HepG2 (cell line): ENCODE measurements around the gene FBXO7. TPM values are rescaled to one million over a fixed set of nuclear protein-coding genes. Genes with fewer than 3 reads are reported as not detected.

Experiments used
- EP300 ChIP-seq, 3 experiments: sonication (generic) in 1 of 3; formaldehyde crosslinking in 1 of 3; IDR thresholded peaks; 2 replicates each; pipeline versions ENCODE4 v1.5.1 to v1.6.1; 2011 to 2020; ENCODE audit warnings: low read depth in 2 of 3, low read length in 2 of 3, borderline replicate concordance in 1 of 3, improper control_type of control experiment in 1 of 3, mild to moderate bottlenecking in 1 of 3, missing genetic modification reagents in 1 of 3, moderate library complexity in 1 of 3
- GZF1 ChIP-seq: sonication (generic); formaldehyde crosslinking; IDR thresholded peaks from 2 replicates; pipeline ENCODE4 v1.5.1; 2020; ENCODE audit warnings: mild to moderate bottlenecking, missing genetic modification reagents
- KLF16 ChIP-seq, 2 experiments: sonication (generic) in 1 of 2; formaldehyde crosslinking in 1 of 2; IDR thresholded peaks; 2 replicates each; pipeline versions ENCODE4 v1.6.1 to v1.8.0; 2016 to 2023; ENCODE audit warnings: missing genetic modification reagents in 2 of 2, missing compliant biosample characterization in 1 of 2
- MTF1 ChIP-seq: sonication (generic); formaldehyde crosslinking; IDR thresholded peaks from 2 replicates; pipeline ENCODE4 v1.5.0; 2020; ENCODE audit warnings: missing genetic modification reagents
- NR2F6 ChIP-seq, 2 experiments: IDR thresholded peaks; 2 replicates each; pipeline ENCODE4 v1.6.1; 2016; ENCODE audit warnings: antibody characterized with exemption in 1 of 2, mild to moderate bottlenecking in 1 of 2
- PHF21A ChIP-seq: sonication (generic); formaldehyde crosslinking; IDR thresholded peaks from 2 replicates; pipeline ENCODE4 v1.5.0; 2020; ENCODE audit warnings: mild to moderate bottlenecking, missing genetic modification reagents
- PRPF4 ChIP-seq: fragments of 200-400 bp; formaldehyde crosslinking; IDR thresholded peaks from 2 replicates; pipeline ENCODE4 v1.6.1; 2016; ENCODE audit warnings: low read length, low read depth; ENCODE audit not compliant: poor library complexity, severe bottlenecking
- SIX1 ChIP-seq: sonication (generic); formaldehyde crosslinking; IDR thresholded peaks from 2 replicates; pipeline ENCODE4 v1.4.0; 2020; ENCODE audit warnings: missing genetic modification reagents, borderline replicate concordance
- ZBTB42 ChIP-seq: sonication (generic); formaldehyde crosslinking; IDR thresholded peaks from 2 replicates; pipeline ENCODE4 v1.5.0; 2020; ENCODE audit warnings: mild to moderate bottlenecking, missing genetic modification reagents
- ZKSCAN8 ChIP-seq: IDR thresholded peaks from 2 replicates; pipeline ENCODE4 v1.6.1; 2016; ENCODE audit warnings: borderline replicate concordance, missing genetic modification reagents, missing compliant biosample characterization
- ZNF264 ChIP-seq: sonication (generic); formaldehyde crosslinking; IDR thresholded peaks from 2 replicates; pipeline ENCODE4 v1.4.0; 2020; ENCODE audit warnings: missing genetic modification reagents
- ZNF329 ChIP-seq: sonication (generic); formaldehyde crosslinking; IDR thresholded peaks from 2 replicates; pipeline ENCODE4 v1.9.0; 2021; ENCODE audit warnings: low read depth, mild to moderate bottlenecking, missing genetic modification reagents
- ZNF678 ChIP-seq: sonication (generic); formaldehyde crosslinking; IDR thresholded peaks from 2 replicates; pipeline ENCODE4 v1.4.0; 2020; ENCODE audit warnings: mild to moderate bottlenecking, missing genetic modification reagents
- ZNF792 ChIP-seq: IDR thresholded peaks from 2 replicates; pipeline ENCODE4 v1.6.1; 2016
- polyA plus RNA-seq, 8 experiments: library from polyadenylated mRNA; depleted of rRNA in 3 of 8; stranded (reverse) in 7 of 8; unstranded in 1 of 8; fragments of >200 nt; fragmentation: Illumina TruSeq in 4 of 8; extraction: Trizol in 4 of 8; gene quantifications; 2 replicates each; pipeline versions ENCODE4 v1.2.1 to v1.2.3, GENCODE V29; 2011 to 2016; ENCODE audit warnings: low read depth in 4 of 8, missing spikeins in 1 of 8, mixed read lengths in 1 of 8; ENCODE audit not compliant: insufficient read depth in 1 of 8
- total RNA-seq, 5 experiments: library from RNA; depleted of rRNA; stranded (reverse); fragments of >200 nt; fragmentation: Illumina TruSeq; extraction: Trizol; gene quantifications; 2 replicates each; pipeline ENCODE4 v1.2.3, GENCODE V29; 2016; ENCODE audit warnings: low read depth in 1 of 5
- TF ChIP-seq, protein P1 (sequence below): IDR thresholded peaks from 2 replicates; pipeline ENCODE4 v1.6.1; 2012; ENCODE audit warnings: low read length, improper control_type of control experiment
- TF ChIP-seq, protein P2 (sequence below), 2 experiments: sonication (generic) in 1 of 2; formaldehyde crosslinking in 1 of 2; IDR thresholded peaks; 2 replicates each; pipeline versions ENCODE4 v1.4.0 to v1.6.1; 2018 to 2020; ENCODE audit warnings: missing genetic modification reagents in 2 of 2, borderline replicate concordance in 1 of 2, low read depth in 1 of 2, mild to moderate bottlenecking in 1 of 2, missing biosample characterization in 1 of 2
- TF ChIP-seq, protein P3 (sequence below): sonication (generic); formaldehyde crosslinking; IDR thresholded peaks from 2 replicates; pipeline ENCODE4 v1.5.0; 2020; ENCODE audit warnings: mild to moderate bottlenecking, missing genetic modification reagents, moderate library complexity
- TF ChIP-seq, protein P4 (sequence below), 2 experiments: fragments of 450-650 bp in 1 of 2; sonication (generic) in 1 of 2; formaldehyde crosslinking; IDR thresholded peaks; 2 replicates each; pipeline versions ENCODE4 v1.5.0 to v1.8.0; 2020 to 2022; ENCODE audit warnings: mild to moderate bottlenecking in 1 of 2, missing genetic modification reagents in 1 of 2
- TF ChIP-seq, protein P5 (sequence below): IDR thresholded peaks from 2 replicates; pipeline ENCODE4 v1.6.1; 2012; ENCODE audit warnings: low read depth, low read length, improper control_type of control experiment

FBXO7 gene
- total and polyA plus RNA-seq, 2 of the 13 experiments (the other 11 are each of a cell fraction or from before 2014, with no cell fraction given): 105 to 172 TPM

DNA sequence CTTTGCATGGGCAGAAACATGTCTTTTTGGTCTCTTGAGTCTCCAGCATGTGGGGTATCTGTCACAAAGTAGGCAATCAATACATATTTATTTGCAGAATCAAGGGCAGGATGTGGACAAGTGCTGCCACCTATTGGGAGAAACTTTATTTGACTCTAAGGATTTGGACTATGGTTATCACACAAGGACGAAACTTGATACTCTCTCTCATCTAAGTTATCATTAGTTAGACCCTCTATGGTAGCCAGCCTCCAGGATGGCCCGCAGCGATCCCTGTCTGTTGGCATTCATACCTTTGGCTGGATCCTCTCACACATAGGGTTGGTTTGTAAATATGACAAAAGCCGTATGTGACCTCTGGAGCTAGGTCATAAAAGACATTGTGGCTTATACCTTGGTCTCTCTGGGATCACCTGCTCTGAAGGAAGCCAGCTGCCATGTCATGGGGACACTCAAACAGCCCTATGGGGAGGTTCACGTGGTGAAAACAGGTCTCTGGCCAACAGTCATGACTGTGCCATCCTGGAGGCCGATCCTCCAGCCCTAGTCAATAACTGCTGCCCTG lies 1.1 kb upstream of the FBXO7 start (continued):
- TF ChIP-seq KLF16 (CRISPR knock-in tag; IDR thresholded peaks at IDR 0.05): no peak
- TF ChIP-seq ZNF264 (CRISPR knock-in tag): no peak
- no peak for TF ChIP-seq ZNF678 (CRISPR knock-in tag)
- no peak for TF ChIP-seq ZKSCAN8 (CRISPR knock-in tag)
- TF ChIP-seq EP300 (IDR thresholded peaks at IDR 0.05; ENCODE audit: low read depth in 2 of 2, low read length in 2 of 2): no peak
- 0 out of 2 replicates have a peak, but pooled peaks have one; percentile 34 for TF ChIP-seq EP300 (CRISPR knock-in tag; IDR thresholded peaks at IDR 0.05; ENCODE audit: borderline replicate concordance)
- TF ChIP-seq SIX1 (CRISPR knock-in tag): peak; percentile 98
- TF ChIP-seq ZNF329: no peak
- TF ChIP-seq, protein P1, sequence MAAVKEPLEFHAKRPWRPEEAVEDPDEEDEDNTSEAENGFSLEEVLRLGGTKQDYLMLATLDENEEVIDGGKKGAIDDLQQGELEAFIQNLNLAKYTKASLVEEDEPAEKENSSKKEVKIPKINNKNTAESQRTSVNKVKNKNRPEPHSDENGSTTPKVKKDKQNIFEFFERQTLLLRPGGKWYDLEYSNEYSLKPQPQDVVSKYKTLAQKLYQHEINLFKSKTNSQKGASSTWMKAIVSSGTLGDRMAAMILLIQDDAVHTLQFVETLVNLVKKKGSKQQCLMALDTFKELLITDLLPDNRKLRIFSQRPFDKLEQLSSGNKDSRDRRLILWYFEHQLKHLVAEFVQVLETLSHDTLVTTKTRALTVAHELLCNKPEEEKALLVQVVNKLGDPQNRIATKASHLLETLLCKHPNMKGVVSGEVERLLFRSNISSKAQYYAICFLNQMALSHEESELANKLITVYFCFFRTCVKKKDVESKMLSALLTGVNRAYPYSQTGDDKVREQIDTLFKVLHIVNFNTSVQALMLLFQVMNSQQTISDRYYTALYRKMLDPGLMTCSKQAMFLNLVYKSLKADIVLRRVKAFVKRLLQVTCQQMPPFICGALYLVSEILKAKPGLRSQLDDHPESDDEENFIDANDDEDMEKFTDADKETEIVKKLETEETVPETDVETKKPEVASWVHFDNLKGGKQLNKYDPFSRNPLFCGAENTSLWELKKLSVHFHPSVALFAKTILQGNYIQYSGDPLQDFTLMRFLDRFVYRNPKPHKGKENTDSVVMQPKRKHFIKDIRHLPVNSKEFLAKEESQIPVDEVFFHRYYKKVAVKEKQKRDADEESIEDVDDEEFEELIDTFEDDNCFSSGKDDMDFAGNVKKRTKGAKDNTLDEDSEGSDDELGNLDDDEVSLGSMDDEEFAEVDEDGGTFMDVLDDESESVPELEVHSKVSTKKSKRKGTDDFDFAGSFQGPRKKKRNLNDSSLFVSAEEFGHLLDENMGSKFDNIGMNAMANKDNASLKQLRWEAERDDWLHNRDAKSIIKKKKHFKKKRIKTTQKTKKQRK: 0 out of 2 replicates have a peak, but pooled peaks have one; percentile 26
- TF ChIP-seq ZBTB42: no peak
- no peak; the same call in none of the 2 replicates for TF ChIP-seq NR2F6 (IDR thresholded peaks at IDR 0.05)
- 0 out of 2 replicates have a peak, but pooled peaks have one; percentile 7 for TF ChIP-seq NR2F6 (CRISPR knock-in tag; IDR thresholded peaks at IDR 0.05)
- no peak for TF ChIP-seq MTF1 (CRISPR knock-in tag)
- TF ChIP-seq ZNF792: 0 out of 2 replicates have a peak, but pooled peaks have one; percentile 30
- no peak for TF ChIP-seq PRPF4
- TF ChIP-seq PHF21A (CRISPR knock-in tag): 0 out of 2 replicates have a peak, but pooled peaks have one; percentile 28
- TF ChIP-seq, protein P2, sequence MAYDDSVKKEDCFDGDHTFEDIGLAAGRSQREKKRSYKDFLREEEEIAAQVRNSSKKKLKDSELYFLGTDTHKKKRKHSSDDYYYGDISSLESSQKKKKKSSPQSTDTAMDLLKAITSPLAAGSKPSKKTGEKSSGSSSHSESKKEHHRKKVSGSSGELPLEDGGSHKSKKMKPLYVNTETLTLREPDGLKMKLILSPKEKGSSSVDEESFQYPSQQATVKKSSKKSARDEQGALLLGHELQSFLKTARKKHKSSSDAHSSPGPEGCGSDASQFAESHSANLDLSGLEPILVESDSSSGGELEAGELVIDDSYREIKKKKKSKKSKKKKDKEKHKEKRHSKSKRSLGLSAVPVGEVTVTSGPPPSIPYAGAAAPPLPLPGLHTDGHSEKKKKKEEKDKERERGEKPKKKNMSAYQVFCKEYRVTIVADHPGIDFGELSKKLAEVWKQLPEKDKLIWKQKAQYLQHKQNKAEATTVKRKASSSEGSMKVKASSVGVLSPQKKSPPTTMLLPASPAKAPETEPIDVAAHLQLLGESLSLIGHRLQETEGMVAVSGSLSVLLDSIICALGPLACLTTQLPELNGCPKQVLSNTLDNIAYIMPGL (CRISPR knock-in tag; IDR thresholded peaks at IDR 0.05; ENCODE audit: borderline replicate concordance in 1 of 2, low read depth in 1 of 2): peak; percentile 8 to 66; a peak in 1 of 4 replicates
- TF ChIP-seq GZF1 (CRISPR knock-in tag): no peak
- TF ChIP-seq, protein P3, sequence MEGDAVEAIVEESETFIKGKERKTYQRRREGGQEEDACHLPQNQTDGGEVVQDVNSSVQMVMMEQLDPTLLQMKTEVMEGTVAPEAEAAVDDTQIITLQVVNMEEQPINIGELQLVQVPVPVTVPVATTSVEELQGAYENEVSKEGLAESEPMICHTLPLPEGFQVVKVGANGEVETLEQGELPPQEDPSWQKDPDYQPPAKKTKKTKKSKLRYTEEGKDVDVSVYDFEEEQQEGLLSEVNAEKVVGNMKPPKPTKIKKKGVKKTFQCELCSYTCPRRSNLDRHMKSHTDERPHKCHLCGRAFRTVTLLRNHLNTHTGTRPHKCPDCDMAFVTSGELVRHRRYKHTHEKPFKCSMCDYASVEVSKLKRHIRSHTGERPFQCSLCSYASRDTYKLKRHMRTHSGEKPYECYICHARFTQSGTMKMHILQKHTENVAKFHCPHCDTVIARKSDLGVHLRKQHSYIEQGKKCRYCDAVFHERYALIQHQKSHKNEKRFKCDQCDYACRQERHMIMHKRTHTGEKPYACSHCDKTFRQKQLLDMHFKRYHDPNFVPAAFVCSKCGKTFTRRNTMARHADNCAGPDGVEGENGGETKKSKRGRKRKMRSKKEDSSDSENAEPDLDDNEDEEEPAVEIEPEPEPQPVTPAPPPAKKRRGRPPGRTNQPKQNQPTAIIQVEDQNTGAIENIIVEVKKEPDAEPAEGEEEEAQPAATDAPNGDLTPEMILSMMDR (CRISPR knock-in tag): peak; percentile 81
- TF ChIP-seq, protein P4, sequence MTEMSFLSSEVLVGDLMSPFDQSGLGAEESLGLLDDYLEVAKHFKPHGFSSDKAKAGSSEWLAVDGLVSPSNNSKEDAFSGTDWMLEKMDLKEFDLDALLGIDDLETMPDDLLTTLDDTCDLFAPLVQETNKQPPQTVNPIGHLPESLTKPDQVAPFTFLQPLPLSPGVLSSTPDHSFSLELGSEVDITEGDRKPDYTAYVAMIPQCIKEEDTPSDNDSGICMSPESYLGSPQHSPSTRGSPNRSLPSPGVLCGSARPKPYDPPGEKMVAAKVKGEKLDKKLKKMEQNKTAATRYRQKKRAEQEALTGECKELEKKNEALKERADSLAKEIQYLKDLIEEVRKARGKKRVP (CRISPR knock-in tag; IDR thresholded peaks at IDR 0.05): no peak
- TF ChIP-seq, protein P5, sequence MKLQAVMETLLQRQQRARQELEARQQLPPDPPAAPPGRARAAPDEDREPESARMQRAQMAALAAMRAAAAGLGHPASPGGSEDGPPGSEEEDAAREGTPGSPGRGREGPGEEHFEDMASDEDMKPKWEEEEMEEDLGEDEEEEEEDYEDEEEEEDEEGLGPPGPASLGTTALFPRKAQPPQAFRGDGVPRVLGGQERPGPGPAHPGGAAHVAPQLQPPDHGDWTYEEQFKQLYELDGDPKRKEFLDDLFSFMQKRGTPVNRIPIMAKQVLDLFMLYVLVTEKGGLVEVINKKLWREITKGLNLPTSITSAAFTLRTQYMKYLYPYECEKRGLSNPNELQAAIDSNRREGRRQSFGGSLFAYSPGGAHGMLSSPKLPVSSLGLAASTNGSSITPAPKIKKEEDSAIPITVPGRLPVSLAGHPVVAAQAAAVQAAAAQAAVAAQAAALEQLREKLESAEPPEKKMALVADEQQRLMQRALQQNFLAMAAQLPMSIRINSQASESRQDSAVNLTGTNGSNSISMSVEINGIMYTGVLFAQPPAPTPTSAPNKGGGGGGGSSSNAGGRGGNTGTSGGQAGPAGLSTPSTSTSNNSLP: peak; percentile 99
